DND-41 (cell line): Measurements from ENCODE around the gene FHOD3.

Source experiments
- CTCF ChIP-seq: IDR thresholded peaks from 2 replicates; pipeline ENCODE4 v1.5.1; 2012; ENCODE audit warnings: borderline replicate concordance, low read length, moderate library complexity, mild to moderate bottlenecking; ENCODE audit not compliant: poor library complexity, severe bottlenecking; ENCODE audit errors: extremely low read depth
- EZH2 ChIP-seq: IDR thresholded peaks from 3 replicates; pipeline ENCODE4 v1.6.1; 2012; ENCODE audit warnings: borderline replicate concordance, low read depth, mild to moderate bottlenecking, moderate library complexity, low read length, inconsistent platforms; ENCODE audit not compliant: severe bottlenecking

GRCh38 chr18:36312806-36313395 is 15.4 kb downstream of the FHOD3 start:
- TF ChIP-seq CTCF (no peak), EZH2 (no peak)
